Lower leg skin (tissue), 3 donors: Measurements from ENCODE around the gene OR10X1.

ENCODE experiments used
- CTCF ChIP-seq, 3 donors: fragments of 450-650 bp; IDR thresholded peaks; one replicate each; pipeline ENCODE4 v1.5.1; 2016; ENCODE audit warnings: antibody characterized with exemption in 3 of 3, mild to moderate bottlenecking in 3 of 3, moderate library complexity in 2 of 3
- POLR2A ChIP-seq, 2 donors: fragments of 450-650 bp; IDR thresholded peaks; one replicate each; pipeline ENCODE4 v1.6.1; 2016 to 2017; ENCODE audit warnings: antibody characterized with exemption in 2 of 2, mild to moderate bottlenecking in 1 of 2, moderate library complexity in 1 of 2

- TF ChIP-seq CTCF (IDR thresholded peaks at IDR 0.05) (no peak), POLR2A (IDR thresholded peaks at IDR 0.05) (no peak)
These were observed 2.1 kb downstream of the OR10X1 start for GRCh38 chr1:158577561-158577960.
